Natural killer cell (primary cell): Measurements from ENCODE around the gene FRMPD1. TPM values are rescaled to one million over a fixed set of nuclear protein-coding genes. Genes with fewer than 3 reads are reported as not detected.

Source experiments
- ATAC-seq, 3 donors: fragments of 150-1000 bp in 2 of 3; fragments of 200-7000 bp in 1 of 3; cut with Tn5 transposase; 1 replicate in 1 of 3; 2 replicates in 2 of 3; pipeline ENCODE4 v1.10.0; 2021; ENCODE audit warnings: mild to moderate bottlenecking in 2 of 3, moderate library complexity in 2 of 3
- DNase-seq, 2 donors: peaks; one replicate each; pipeline versions ENCODE4 v3.0.0 to v3.0.0-alpha.2; 2013 to 2021; ENCODE audit warnings: mixed read lengths in 1 of 2
- H3K27ac ChIP-seq: one replicate; pipeline ENCODE4 v1.5.1; 2013; ENCODE audit warnings: mild to moderate bottlenecking, low read length
- H3K27me3 ChIP-seq: one replicate; pipeline ENCODE4 v1.6.1; 2013; ENCODE audit warnings: low read length; ENCODE audit not compliant: control insufficient read depth, insufficient read depth
- H3K36me3 ChIP-seq: one replicate; pipeline ENCODE4 v1.6.1; 2013; ENCODE audit warnings: low read length; ENCODE audit not compliant: control insufficient read depth, insufficient read depth
- H3K4me1 ChIP-seq: one replicate; pipeline ENCODE4 v1.6.1; 2013; ENCODE audit warnings: low read length; ENCODE audit not compliant: control insufficient read depth, insufficient read depth
- H3K4me3 ChIP-seq: one replicate; pipeline ENCODE4 v1.5.1; 2013; ENCODE audit warnings: low read length
- H3K9me3 ChIP-seq: one replicate; pipeline ENCODE4 v1.6.1; 2013; ENCODE audit warnings: low read length; ENCODE audit not compliant: control insufficient read depth, insufficient read depth
- H3K27ac Mint-ChIP-seq, 2 donors: one replicate each; pipeline ENCODE4 v1.8.0; 2022; ENCODE audit warnings: mild to moderate bottlenecking in 2 of 2, mixed read lengths in 2 of 2, moderate library complexity in 1 of 2
- H3K27me3 Mint-ChIP-seq, 2 donors: one replicate each; pipeline ENCODE4 v1.8.0; 2022; ENCODE audit warnings: low read depth in 2 of 2, mixed read lengths in 2 of 2
- H3K36me3 Mint-ChIP-seq: one replicate; pipeline ENCODE4 v1.8.0; 2022; ENCODE audit warnings: mixed read lengths
- H3K4me1 Mint-ChIP-seq, 2 donors: one replicate each; pipeline ENCODE4 v1.8.0; 2022; ENCODE audit warnings: mixed read lengths in 2 of 2
- H3K4me3 Mint-ChIP-seq: one replicate; pipeline ENCODE4 v1.8.0; 2022; ENCODE audit warnings: mild to moderate bottlenecking, moderate library complexity, mixed read lengths
- H3K9me3 Mint-ChIP-seq, 2 donors: one replicate each; pipeline ENCODE4 v1.8.0; 2022; ENCODE audit warnings: mixed read lengths in 2 of 2
- CTCF ChIP-seq: fragments of 200-600 bp; IDR thresholded peaks from one replicate; pipeline ENCODE4 v1.8.0; 2022; ENCODE audit warnings: antibody characterized with exemption
- WGBS: methylation state at CpG from one replicate; pipeline ENCODE4 v1.1.7; 2013; ENCODE audit warnings: missing lambda C conversion rate; ENCODE audit not compliant: insufficient coverage; 5-methylcytosine and 5-hydroxymethylcytosine counted together
- intact Hi-C: fragments of 100-400 bp; cut with micrococcal nuclease; formaldehyde crosslinking; loops from one replicate; pipeline ENCODE4 v1.14.2; 2022
- total RNA-seq, 4 donors: library from RNA; stranded (reverse); fragments of 120-200 nt in 1 of 4; gene quantifications; one replicate each; pipeline versions ENCODE4 v1.2.3 to v1.2.4, GENCODE V29; 2013 to 2022

The FRMPD1 gene
- total RNA-seq, 3 donors from 2014 or later (not counting 1 experiment from before 2014, with no cell fraction given): not detected

DNA sequence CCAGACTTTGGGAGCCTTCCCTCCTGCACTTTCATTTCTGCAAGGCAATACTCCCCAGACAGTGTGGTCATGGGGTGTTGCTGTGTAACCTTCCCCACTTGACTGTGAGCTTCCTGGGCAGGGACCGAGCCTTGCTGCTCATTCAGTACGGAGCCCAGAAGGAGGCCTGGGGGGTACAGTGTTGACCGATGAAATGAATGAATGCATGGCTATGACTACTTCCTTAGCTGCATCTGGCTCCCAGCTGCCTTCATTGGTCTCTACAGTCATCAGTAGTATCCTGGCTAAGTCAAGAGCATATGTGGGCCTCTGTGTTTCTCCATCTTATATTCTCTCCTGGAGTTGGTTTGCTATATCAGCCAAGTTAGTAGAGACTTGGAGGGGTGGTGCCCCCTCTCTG, 9.9 kb downstream of the FRMPD1 start:
- Histone ChIP-seq H3K36me3 (no peaks in the 10 kb centered on the region), H3K4me1 (no peaks in the 10 kb centered on the region), H3K4me3 (no peak overlapping the region), H3K9me3 (no peaks in the 10 kb centered on the region), H3K27me3 (no peaks in the 10 kb centered on the region), H3K27ac (no peak overlapping the region)
- Mint-ChIP-seq H3K27ac (no peak overlapping the region), H3K9me3 (no peaks in the 10 kb centered on the region), H3K27me3 (peaks cover 26 to 57% of the 10 kb centered on the region in 2 donors), H3K4me1 (no peaks in the 10 kb centered on the region), H3K4me3 (no peak overlapping the region), H3K36me3 (no peaks in the 10 kb centered on the region)
- TF ChIP-seq CTCF: no peak
- DNase-seq (no peak), ATAC-seq (no peak)
- intact Hi-C loops: no loop called here
- 90% methylated on average over 3 of the region's 3 CpGs for WGBS

DNA sequence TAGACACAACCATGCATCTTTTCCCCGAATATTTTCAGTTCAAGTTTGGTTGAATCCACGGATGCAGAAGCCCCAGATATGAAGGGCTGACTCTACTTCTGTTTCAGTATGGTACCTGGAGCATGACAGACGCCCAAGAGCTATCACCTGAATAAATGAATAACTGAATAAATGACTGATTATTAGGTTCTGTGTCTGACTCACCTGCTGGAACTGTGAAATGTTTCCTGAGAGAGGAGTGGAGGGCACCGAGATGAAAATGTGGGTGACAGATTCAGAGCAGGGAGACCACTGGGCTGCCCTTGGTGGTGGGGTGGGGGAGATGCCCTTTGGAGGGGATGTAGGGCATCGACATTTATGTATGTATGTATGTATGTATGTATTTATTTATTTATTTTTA, 13.2 kb downstream of the FRMPD1 start:
- no peak overlapping the region for H3K27ac Mint-ChIP-seq
- ATAC-seq: no peak
- no peaks in the 10 kb centered on the region for H3K36me3 Mint-ChIP-seq
- Histone ChIP-seq H3K9me3 (no peaks in the 10 kb centered on the region), H3K4me3 (no peak overlapping the region), H3K36me3 (no peaks in the 10 kb centered on the region), H3K27ac (no peak overlapping the region), H3K27me3 (no peaks in the 10 kb centered on the region), H3K4me1 (no peaks in the 10 kb centered on the region)
- intact Hi-C loops: no loop called here
- no peaks in the 10 kb centered on the region for H3K4me1 Mint-ChIP-seq
- no peak for TF ChIP-seq CTCF
- H3K9me3 Mint-ChIP-seq: no peaks in the 10 kb centered on the region
- no peak overlapping the region for H3K4me3 Mint-ChIP-seq
- no peak for DNase-seq
- 83% methylated on average over 5 of the region's 5 CpGs for WGBS
- H3K27me3 Mint-ChIP-seq: peaks cover 20 to 36% of the 10 kb centered on the region in 2 donors

DNA sequence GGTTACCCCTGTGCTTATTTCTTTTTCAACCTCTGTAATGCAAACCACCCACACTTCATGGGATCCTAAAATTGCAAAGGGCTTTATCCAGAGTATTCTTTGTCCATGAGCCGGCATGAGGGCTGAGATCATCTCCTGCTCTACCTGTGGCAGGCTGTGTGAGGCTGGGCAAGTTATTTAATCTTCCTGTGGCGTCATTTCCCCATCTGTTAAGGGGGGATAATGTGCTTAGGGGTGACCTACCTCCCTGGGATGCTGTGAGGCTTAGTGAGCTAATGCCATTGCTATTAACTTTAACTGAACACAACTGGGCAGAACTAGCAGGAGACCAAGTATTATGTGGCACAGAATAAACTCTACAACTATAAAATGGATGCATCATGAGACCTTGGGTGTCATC, 17.0 kb downstream of the FRMPD1 start:
- Mint-ChIP-seq H3K4me1 (no peaks in the 10 kb centered on the region), H3K27ac (no peak overlapping the region), H3K36me3 (no peaks in the 10 kb centered on the region), H3K4me3 (no peak overlapping the region), H3K9me3 (no peaks in the 10 kb centered on the region), H3K27me3 (peaks cover 29 to 41% of the 10 kb centered on the region in 2 donors)
- intact Hi-C loops: no loop called here
- Histone ChIP-seq H3K4me1 (no peaks in the 10 kb centered on the region), H3K9me3 (no peaks in the 10 kb centered on the region), H3K36me3 (no peaks in the 10 kb centered on the region), H3K27me3 (no peaks in the 10 kb centered on the region), H3K27ac (no peak overlapping the region), H3K4me3 (no peak overlapping the region)
- ATAC-seq (no peak), DNase-seq (no peak)
- TF ChIP-seq CTCF: no peak
- WGBS: 88% methylated on average over 2 of the region's 2 CpGs

- ATAC-seq (no peak), DNase-seq (no peak)
- TF ChIP-seq CTCF: no peak
- Histone ChIP-seq H3K36me3 (no peaks in the 10 kb centered on the region), H3K9me3 (no peaks in the 10 kb centered on the region), H3K4me3 (no peak overlapping the region), H3K4me1 (no peaks in the 10 kb centered on the region), H3K27ac (no peak overlapping the region), H3K27me3 (no peaks in the 10 kb centered on the region)
- WGBS: 62% methylated on average over 9 of the region's 9 CpGs
- H3K27me3 Mint-ChIP-seq: peaks cover 29 to 41% of the 10 kb centered on the region in 2 donors
- intact Hi-C loops: no loop called here
- no peaks in the 10 kb centered on the region for H3K36me3 Mint-ChIP-seq
- H3K4me1 Mint-ChIP-seq: no peaks in the 10 kb centered on the region
- no peak overlapping the region for H3K27ac Mint-ChIP-seq
- H3K9me3 Mint-ChIP-seq: no peaks in the 10 kb centered on the region
- no peak overlapping the region for H3K4me3 Mint-ChIP-seq
Observed at GRCh38 chr9:37668116-37668601, 17.4 kb downstream of the FRMPD1 start.
